Inflammatory macrophage treated with lipopolysaccharide for 4 hours (primary cell): ENCODE results near the gene PEAK3.

Experiments used
- DNase-seq: peaks from one replicate; pipeline ENCODE4 v3.0.0-alpha.2; 2020

The PEAK3 gene

DNA sequence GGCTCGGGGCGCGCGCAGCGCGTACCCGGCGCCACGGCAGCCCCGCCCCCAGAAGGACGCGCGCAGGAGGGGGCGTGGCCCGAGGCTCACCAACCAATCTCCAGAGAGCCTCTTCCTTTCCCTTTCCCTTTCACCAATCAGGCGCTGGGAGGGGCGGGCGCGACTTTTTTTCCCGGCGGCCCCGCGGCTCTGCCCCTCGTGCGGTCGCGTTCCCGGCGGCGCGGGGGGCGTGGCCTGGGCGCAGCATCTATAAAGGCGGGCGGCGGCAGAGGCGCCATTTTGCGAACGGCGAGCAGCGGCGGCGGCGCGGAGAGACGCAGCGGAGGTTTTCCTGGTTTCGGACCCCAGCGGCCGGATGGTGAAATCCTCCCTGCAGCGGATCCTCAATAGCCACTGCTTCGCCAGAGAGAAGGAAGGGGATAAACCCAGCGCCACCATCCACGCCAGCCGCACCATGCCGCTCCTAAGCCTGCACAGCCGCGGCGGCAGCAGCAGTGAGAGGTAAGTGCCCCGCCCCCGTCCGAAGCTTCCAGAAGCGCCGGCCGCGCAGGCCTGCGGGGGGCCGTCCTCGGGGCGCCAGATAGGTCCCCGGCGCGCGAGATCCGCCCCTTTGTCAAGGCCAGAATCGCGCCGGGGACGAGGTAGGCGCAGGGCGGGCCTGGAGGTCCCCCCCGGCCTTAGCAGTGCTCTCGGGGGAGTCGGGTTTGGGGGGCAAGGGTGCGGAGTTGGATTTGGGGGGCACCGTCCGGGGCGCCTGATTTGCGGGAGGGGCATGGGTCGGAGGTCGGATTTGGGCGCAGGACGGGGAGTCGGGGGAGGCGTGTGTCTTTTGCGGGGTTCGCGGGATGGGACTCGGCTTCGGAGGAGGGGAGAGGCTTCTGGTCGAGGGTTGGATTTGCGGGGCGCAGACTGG lies 12.5 kb downstream of the PEAK3 start:
- peak; percentile 96 for DNase-seq

DNA sequence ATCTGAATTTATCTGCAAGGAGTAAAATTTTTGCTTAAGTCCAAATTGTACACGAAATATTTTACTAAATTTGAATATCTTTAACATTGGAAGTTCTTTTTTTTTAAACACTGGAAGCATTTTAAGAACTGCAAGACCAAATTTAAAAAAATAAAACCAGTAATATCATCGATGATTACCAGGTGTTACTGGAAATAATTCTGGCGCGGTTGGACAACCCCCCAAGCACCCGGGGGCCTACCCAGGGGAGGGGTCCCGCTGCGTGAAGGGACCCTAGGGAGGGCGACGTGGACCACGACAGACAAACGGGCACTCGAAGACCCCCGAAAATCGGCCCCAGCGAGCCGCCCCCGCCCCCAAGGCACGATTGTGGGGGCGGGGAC lies 13.1 kb downstream of the PEAK3 start:
- DNase-seq, result no peak

DNA sequence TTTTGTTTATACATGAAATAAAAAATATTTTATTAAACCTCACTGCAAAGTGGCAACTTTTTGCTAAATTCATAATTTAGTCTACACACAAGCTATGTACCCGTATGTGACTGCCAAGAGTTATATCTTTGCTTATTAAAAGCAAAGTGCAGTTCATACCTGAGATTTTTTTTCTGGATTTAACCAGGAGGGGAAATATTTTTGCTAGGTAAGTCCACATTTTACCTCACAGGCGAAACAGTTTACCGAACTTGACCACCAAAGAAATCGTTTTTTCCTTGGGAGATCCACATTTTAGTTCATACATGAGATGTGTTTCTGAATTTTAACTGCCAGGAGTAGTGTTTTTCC lies 13.5 kb downstream of the PEAK3 start:
- DNase-seq, result no peak

DNA sequence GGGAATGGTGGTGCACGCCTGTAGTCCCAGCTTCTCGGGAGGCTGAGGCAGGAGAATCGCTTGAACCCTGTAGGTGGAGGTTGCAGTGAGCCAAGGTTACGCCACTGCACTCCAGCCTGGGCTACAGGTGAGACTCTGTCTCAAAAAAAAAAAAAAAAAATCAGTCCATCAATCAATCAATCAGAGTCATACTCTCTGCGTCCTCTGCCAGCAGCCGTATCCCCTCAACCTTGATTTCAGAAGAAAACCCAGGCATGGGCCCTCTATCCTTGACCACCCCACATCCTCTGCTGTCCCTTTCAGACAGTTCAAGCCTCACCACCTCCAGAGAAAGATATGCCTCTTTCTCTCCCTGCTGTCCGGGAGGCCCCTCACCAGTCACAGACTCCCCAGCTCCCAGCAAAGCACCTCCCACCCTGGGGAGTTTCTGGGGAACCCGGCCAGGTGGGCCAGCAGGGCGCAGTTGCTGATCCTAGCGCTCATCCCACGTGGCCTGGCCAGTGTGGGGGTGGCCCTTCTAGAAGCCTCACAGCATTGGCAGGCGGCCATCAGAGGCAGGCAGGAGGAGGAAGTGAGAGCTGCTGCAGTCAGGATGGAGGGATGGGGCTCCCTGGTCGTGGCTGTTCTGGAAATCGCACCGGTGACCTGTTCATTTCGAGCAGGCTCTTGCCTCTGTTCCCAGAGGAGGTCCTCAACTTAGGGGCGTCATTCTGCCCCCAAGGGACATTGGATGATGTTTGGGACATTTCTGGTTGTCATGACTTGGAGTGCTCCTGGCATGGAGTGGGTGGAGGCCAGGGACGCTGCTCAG lies 15.6 kb downstream of the PEAK3 start:
- DNase-seq, result peak; percentile 91

DNA sequence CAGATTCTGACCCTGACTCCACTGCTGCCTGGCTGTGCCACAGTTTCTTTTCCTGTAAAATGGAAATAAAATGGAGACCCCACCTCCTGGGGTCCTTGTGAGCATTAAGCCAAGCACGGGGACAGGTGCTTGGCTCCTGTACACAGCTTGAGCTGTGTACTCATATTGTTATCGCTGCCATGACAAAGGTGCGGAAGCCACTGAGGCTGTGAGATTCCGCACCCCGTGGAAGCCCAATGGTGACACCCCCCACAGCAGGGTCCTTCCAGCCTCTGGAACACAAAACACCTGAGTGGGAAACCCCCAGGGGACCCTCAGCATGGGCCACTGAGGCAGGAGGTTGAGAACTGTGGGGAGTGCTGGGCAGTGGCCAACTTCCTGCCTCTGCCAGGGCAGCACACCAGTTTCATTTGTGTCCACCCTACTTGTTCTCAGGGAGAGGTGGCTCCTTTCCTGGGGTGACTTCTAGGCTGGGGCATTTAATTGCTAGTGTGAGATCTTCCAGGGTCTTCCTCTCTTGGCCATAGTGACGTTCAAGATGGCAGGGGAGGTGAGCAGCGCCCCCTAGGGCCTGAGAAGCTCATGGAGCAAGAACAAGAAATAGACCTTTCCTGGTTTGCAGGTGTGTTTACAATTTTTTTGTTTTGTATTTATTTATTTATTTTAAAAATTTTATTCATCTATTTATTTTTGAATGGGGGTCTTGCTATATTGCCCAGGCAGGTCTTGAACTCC lies 20.4 kb downstream of the PEAK3 start:
- DNase-seq, result peak; percentile 59

DNA sequence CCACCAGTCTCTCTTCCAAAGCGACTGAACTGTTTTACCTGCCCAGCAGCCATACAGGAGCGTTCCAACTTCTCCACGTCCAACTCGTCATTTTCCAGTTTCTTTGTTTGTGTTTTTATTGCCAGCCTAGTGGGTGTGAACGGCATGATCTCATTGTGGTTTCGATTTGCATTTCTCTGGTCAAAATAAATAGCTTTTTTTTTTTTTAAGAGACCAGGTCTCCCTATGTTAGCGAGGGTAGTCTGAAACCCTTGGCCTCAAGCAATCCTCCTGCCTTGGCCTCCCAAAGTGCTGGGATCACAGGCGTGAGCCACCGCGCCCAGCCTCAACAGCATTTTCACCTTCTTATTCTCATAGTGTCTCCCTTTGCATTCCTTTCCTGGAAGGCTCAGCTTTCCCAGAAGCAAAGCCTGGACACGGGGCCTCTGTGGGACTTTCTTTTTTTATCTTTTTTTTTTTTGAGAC lies 21.6 kb downstream of the PEAK3 start:
- peak; percentile 50 for DNase-seq

DNA sequence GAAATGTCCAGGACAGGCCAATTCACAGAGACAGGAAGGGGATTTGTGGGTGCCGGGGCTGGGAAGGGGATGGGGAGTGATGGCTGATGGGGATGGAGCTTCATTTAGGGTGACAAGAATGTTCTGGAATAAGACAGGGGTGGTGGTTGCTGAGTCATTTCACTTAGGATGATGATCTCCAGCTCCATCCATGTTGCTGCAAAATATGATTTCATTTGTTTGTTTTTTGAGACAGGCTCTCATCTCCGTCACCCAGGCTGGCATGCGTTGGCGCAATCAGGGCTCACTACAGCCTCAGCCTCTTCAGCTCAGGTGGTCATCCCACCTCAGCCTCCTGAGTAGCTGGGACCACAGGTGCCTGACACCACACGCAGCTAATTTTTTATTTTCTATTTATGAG lies 22.6 kb downstream of the PEAK3 start:
- DNase-seq, result no peak

DNA sequence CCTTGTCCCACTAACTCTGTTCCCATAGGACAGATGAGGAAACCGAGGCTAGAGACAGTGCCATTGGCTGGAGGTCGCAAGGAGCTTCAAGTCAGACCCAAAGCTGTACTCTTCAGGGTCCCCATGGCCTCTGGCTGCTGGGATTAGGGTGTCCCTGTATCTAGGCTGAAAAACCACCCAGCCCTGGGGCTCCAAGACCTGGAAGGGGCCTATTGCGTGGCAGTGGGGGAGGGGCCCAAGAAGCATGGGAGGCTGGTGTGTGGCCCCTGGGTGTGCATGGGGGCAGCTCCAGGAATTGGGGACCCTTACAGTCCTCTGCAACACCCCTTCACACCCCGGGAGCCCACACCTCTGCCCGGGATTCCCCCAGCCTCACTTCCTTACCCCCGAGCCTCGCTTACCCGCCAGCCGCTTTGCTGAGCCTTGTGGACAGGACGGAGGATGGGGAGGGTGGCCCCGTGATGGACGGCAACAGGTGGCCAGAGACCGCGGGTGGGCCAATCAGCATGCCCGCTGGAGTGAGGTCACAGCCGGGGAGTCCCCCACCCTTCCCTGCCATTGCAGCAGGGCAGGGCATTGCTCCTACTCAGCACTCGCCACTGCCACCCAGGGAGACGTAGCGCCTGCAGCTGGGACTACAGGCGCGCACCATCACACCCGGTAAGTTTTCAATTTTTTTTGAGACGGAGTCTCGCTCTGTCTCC lies 25.8 kb downstream of the PEAK3 start, which contains the start of gene JSRP1:
Gene JSRP1, minus strand, starts transcription at position 436 of the 704 bp plus-strand sequence. CDS start 1,103 bp downstream, outside the sequence.
- DNase-seq, result no peak

DNA sequence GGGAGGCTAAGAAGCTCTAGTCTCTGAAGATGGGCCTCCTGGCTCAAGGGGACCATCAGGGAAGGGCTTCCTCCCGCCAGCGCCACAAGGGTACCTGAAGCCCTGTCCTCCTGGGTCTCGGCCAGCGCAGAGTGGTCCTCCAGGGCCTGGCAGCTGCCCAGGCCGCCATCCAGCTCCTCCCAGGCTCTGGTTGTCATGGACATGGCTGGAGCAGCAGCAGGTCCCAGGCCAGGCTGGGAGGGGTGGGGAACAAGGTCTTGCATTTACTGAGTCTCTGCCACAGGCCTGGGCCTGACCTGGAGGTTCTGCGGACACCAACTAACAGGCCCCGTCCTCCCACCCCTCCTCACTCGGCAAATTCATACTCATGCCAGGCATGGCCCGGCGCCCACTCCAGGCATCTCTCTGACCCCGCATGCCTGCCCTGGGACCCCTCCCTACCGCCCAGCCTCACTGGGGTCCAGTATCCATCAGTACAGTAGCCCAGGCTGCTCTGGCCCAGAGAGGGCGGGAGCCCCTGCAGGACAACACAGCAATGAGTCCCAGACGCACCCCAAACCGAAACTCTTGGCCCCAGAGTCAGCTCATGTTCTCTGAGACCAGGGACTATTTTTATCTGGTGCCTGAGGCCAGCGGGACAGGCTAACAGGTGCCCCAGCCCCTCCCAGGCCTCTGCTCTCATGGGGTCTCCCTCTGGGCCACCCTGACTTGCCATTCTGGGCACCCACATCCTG lies 26.7 kb downstream of the PEAK3 start:
- DNase-seq, result no peak

DNA sequence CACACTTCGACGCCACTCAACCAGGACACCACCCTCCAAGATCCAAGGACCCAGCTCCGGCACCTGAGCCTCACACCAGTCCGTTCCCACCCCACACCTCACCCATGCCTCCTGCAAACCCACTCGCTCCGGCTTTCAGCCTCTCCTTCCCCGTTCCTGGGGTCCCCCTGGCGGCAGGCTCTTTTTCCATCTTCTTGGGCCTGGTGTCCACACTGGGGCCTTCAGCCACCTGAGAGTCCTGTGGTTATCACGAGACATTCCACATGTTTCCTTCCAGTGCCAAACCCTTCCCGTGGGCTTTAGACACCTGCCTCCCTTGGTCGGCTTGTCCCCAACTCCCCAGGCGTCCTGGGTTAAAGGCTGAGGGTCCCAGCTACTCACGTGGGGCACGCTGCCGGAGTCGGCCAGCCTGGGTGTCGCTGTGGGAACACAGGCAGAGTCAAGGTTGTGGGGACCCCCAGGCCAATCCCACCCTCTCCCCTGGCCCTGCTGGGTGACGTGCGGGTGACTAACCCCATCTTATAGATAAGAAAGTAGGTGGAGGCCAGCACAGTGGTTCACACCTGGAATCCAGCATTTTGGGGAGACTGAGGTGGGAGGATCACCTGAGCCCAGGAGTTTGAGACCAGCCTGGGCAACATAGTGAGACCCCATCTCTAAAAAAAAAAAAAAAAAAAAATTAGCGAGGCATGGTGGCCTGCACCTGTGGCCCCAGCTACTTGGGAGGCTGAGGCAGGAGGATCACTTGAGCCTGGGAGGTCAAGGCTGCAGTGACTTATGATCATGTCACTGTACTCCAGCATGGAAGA lies 27.7 kb downstream of the PEAK3 start:
- no peak for DNase-seq

DNA sequence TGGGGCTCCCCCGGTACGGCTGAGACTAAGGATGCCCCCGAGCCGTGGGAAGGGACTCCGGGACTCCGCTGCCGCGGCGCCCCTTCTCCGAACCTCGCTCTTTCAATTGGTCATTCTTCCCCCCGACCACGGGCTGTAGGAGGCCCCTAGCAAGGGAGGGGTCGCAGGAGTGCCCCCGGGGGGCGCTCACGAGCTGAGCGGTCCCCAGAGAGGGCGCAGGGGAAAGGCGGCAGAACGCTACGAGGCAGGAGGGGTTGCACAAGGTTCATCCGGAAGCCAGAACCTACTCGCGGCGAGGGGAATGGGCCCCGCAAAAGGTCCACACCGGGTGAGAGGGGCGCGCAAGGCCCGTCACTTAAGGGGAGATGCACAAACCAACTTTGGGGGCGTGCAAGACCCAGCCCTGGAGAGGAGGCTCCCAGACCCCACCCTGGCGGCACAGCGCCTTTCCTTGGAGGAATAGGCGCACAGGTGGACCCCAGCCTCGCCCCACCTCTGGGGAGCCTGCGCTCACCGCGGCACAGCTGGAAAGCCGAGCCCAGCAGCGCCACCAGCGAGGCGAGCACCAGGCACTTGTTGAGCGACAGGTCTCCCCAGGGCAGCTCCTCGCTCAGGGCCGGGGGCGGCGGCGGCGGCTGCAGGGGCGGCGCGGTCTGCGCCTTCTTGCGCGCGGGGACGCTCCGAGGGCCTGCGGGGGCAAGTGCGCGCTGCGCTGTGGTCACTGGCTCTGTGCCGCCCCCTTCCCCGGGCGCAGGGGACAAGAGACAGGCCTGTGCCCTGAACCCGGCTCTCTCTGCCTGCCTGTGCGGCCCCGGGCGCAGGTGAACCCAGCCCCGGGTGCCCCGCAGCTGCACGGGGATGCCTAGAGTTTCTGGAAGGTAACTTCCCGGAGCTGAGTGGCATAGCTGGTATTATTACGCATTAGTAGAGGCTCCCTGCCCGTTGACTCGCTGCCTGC lies 28.6 kb downstream of the PEAK3 start:
- no peak for DNase-seq

DNA sequence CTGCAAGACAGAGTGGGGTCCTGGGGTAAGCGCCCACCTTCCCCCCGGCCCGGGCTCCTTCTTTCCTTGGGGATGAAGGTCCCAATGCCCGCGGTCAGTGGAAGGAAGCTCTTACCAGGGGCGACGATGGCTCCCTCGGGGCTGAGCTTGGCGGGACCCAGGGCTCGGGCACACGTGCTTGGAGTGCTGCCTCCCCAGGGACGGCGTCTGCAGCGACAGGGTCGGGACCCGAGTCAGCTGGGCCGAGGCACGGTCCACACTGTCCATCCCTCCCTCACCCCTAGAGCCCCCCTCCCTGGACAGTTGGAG lies 29.2 kb downstream of the PEAK3 start:
- DNase-seq, result no peak

DNA sequence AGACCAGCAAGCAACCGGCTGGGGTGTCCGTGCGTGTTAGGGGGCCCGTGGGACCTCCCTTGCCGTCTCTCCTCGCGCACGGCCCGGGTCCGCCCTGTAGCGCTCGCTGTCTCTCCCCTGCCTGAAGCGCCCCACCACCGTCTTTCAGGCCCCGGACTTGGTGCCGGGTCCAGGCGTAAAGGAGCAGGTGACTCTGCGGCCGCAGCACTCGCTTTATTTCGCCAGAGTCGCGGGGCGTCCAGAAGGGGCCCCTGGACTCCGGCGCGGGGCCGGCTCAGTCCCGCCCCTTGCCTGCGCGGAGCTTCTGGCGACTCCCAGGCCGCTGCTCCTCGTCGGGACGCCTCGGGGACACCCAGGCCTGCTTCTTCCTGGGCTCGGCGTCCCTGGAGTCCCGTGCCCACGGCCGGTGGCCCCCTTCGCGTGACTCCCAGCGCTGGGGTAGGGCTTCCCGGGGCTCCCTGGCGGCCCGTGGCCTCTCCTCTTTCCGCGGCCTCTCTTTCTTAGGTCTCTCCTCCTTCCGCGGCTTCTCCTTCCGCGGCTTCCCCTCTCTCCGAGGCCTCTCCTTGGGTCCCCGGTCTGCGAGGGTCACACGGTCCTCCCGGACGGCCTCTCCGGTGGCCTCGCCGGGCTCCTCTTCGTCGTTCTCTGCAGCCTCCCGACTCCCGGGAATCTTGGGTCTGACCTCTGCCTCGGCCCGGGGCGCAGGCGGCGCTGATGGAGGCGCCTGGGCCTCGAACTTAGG lies 29.7 kb downstream of the PEAK3 start:
- DNase-seq, result no peak

DNA sequence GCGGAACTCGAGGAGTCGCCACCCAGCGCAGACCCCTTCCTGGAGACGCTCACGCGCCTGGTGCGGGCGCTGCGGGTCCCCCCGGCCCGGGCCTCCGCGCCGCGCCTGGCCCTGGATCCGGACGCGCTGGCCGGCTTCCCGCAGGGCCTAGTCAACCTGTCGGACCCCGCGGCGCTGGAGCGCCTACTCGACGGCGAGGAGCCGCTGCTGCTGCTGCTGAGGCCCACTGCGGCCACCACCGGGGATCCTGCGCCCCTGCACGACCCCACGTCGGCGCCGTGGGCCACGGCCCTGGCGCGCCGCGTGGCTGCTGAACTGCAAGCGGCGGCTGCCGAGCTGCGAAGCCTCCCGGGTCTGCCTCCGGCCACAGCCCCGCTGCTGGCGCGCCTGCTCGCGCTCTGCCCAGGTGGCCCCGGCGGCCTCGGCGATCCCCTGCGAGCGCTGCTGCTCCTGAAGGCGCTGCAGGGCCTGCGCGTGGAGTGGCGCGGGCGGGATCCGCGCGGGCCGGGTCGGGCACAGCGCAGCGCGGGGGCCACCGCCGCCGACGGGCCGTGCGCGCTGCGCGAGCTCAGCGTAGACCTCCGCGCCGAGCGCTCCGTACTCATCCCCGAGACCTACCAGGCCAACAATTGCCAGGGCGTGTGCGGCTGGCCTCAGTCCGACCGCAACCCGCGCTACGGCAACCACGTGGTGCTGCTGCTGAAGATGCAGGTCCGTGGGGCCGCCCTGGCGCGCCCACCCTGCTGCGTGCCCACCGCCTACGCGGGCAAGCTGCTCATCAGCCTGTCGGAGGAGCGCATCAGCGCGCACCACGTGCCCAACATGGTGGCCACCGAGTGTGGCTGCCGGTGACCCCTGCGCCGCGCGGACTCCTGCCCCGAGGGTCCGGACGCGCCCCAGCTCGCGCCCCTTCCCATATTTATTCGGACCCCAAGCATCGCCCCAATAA lies 30.6 kb downstream of the PEAK3 start:
- DNase-seq, result no peak

DNA sequence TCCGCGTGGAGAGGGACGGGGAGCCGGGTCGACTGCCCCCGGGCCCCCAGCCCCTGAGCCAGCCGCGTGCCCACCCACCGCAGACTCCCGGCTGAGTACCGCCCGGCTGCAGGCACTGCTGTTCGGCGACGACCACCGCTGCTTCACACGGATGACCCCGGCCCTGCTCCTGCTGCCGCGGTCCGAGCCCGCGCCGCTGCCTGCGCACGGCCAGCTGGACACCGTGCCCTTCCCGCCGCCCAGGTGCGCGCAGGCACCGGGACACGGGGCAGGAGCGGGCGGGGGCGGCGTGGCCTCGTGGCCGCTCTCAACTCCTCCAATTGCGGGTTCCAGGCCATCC lies 31.2 kb downstream of the PEAK3 start:
- no peak for DNase-seq

DNA sequence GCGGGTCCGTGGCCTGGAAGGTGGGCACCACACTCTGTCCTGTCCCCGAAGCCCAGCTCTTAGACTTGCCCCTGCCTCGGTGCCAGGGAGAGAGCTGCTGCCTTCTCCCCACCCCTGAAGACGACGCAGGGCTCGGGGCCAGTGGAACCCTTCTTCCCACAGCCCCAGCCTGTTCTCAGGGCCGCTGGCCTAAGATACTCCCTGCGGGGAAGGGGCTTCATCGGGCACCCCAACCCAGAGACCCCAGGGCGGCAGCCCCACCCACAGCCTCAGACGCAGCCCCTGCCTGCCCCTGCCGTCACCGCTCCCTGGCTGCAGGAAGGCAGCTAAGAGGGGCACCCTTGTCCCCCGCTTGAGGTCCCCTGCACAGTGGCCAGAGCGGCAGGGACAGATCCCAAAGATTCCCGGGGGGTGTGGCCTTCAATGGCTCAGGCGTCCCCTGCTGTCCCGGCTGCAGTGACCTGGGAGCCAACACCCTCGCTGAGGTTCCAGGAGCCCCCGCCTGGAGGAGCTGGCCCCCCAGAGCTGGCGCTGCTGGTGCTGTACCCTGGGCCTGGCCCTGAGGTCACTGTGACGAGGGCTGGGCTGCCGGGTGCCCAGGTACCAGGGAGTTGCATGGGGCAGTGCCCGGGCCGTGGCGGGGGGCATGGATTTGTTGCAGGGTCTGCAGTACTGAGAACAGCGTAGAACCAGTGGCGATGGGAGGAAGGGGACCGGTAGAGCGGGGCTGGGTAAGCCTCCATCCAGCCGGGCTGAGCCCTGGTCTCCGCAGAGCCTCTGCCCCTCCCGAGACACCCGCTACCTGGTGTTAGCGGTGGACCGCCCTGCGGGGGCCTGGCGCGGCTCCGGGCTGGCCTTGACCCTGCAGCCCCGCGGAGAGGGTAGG lies 31.9 kb downstream of the PEAK3 start:
- DNase-seq, result no peak
